ENCODE results near the gene BMP6.

- no peak for TF ChIP-seq CTCF (IDR thresholded peaks at IDR 0.05; ENCODE audit: control extremely low read depth in 1 of 3, insufficient read depth in 1 of 3, low read depth in 1 of 3, low read length in 3 of 3)
- TF ChIP-seq EZH2 (IDR thresholded peaks at IDR 0.05; ENCODE audit: low read depth, low read length, severe bottlenecking): no peak
- TF ChIP-seq NRF1 (IDR thresholded peaks at IDR 0.05; ENCODE audit: low read depth, low read length): no peak
- no peak for TF ChIP-seq ZNF274 (IDR thresholded peaks at IDR 0.05; ENCODE audit: borderline replicate concordance, extremely low read depth, low read length)
- TF ChIP-seq SP1 (IDR thresholded peaks at IDR 0.05; ENCODE audit: low read depth, low read length): no peak
- TF ChIP-seq TAF1 (IDR thresholded peaks at IDR 0.05; ENCODE audit: low read depth, low read length): no peak
- TF ChIP-seq CREB1 (IDR thresholded peaks at IDR 0.05): no peak
- no peak for TF ChIP-seq GABPA (IDR thresholded peaks at IDR 0.05; ENCODE audit: borderline replicate concordance, insufficient read depth, low read length)
These were observed 4.9 kb downstream of the BMP6 start for GRCh38 chr6:7730784-7731227.

Measured in H1 (cell line).